Pons (tissue), 1 donor: Measurements from ENCODE around the gene SDC1.

Source experiments
- DNase-seq: peaks from one replicate; pipeline ENCODE4 v3.0.0-alpha.2; 2016; ENCODE audit warnings: low spot score

SDC1 gene

DNA sequence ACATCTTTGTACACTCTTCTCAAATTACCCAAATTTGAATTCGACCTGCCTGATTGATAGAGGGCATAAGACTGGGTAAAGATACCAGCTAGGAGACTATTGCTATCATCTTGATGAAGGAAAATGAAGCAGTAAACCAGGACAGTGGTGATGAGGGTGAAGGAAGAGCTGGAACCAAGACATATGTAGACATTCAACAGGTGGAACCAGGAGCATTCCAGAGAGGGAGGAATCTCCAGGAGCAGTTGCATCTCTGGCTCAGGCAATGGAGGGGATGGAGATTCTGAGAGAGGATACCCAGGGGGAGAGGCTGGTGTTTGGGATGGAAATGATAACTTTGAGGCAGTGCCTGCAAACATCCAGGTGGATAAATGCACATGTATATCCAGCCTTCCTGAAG, 41.6 kb downstream of the SDC1 start:
- no peak for DNase-seq

- DNase-seq, result no peak
Observed at GRCh38 chr2:20182241-20182931, 42.5 kb downstream of the SDC1 start.

DNA sequence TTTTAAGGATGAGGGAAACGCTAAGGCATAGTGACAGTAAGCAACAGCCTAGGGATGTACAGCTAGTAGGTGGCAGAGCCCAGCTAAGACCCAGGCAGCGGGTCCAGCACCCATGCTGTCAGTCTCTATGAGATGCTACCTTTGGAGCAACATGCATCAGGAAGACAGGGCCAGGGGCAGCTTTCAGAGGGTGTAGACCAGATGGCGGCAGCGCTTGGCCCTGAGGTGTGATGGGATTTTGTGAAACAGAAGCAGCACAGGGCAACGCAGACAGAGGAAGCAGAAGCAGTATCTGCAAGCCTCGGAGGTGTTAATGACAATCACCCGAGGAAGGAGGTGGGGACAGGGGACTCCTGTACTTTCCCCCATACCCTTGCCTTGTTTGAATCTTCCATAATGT, 43.2 kb downstream of the SDC1 start:
- no peak for DNase-seq

DNA sequence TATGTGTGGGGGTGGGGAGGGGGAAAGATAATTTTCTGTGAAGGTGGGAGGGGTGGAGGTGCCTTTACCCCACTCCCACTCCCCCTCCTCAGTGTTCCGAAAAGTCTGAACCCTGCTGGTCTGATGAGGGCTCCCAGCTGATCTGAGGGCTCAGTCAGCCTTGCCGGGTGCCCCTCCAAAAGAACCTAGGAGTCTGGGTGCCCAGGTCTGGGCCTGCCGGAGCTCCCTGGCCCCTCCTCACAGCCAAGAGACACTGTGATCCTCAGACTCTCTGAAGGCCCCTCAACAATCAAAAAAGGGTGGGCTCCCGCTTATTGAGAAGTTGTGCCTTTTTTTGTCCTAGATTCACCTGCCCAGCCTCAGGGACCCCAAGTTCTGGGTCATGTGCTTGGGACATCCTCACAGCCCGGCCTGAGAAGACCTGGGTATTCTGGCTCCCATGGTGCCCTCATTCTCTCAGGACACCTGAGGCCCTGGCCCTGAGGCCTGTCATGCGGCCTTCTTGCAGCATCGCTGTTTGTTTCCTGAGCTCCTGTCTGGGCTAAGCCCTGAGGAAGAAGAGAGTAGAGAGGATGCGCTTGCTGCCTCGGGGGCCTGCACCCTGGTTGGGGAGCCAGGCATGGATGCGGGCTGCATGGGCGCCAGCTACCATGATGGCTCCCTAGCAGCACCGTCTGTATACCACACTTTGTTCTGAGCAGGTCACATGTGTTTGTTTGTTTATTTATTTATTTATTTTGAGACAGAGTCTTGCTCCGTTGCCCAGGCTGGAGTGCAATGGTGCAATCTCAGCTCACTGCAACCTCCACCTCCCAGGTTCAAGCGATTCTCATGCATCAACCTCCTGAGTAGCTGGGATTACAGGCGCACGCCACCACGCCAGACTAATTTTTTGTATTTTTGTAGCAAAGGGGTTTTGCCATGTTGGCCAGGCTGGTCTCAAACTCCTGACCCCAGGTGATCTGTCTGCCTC, 44.0 kb downstream of the SDC1 start:
- no peak for DNase-seq

DNA sequence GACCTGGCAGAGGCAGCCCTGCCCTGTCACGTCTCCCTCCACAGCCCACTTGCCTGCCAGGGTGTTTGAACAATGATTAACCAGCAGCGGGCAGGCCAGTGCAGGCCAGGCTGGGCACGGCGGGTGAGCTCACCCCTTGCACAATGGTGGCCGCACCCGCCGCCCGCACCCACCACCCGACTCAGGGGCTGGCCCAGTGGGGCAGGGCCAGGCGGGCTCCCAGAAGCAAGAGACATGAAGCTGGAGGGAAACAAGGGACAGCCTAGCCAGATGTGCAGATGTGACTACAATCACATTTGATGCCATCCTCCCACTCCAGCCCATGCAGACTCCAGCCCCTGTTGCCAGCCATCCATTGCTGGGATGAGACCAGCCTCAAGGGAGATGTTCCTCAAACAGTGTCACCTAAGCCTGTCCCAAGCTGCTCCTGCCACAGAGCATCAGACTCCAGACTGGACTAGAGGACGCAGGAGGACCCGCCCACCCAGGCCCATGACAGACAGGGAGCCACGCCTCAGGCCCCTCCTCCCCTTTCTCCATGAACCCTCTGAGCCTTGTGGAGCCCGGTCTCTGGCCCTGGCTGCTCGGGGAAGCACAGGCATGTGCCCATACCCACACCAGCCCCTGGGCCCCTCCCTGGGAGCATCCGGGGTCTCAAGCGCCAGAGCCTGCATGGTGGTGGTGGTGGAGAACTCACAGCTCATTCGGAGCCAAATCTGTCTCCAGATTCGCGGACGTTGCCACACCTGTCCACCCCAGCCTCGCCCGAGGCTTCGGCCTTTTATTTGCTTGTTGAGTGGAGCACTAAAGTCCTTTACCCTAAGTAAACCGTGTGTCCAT, 45.0 kb downstream of the SDC1 start:
- no peak for DNase-seq

DNA sequence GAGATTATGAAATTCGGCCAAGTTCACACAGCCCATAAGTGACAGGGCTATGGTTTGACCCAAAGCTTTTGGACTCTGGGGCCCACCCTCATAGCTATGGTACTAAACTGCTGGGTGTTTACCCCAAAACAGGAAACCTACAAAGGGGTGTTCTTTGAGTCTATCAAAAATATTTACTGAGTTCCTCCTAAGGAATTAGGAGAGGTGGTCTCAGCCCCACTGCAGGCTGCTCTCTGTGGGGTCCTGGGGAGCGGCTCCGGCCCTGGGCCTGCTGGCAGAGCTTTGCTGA, 45.5 kb downstream of the SDC1 start:
- DNase-seq, result no peak

DNA sequence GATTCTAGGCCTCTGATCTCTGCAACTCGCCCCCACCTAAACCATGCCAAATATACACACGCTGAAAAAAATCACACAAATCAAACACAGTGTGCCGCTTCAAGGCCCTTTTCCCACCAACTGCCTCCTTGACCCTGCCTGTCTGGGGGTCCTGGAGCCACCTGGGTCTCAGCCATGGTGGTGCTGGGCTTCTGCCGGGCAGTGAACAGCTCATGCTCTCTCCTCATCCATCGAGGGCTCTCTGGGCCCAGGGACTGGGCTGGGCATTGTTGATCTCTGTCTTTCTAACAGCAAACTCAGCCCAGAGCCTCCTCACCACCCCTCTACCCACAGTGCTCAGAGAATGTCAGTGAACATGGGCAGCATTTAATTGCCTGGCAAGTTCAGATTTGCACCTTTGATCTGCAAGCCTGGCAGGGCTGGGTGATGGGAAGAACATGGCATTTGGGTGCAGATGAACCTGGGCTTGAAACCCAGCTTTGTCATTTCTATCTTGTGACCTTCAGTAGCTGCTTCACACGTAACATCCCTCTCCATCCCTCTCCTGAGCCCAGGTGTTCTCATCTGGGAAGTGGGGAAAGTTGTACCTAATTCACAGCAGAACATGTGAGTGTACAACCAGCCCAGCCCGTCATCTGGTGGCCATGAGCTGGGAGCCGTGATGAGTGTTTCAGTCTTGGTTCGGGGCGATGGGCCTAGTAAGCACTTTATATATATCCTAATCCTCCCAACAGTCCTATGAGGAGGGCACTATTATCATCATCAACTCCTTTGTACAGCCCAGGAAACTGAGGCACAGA, 46.1 kb downstream of the SDC1 start:
- no peak for DNase-seq

DNA sequence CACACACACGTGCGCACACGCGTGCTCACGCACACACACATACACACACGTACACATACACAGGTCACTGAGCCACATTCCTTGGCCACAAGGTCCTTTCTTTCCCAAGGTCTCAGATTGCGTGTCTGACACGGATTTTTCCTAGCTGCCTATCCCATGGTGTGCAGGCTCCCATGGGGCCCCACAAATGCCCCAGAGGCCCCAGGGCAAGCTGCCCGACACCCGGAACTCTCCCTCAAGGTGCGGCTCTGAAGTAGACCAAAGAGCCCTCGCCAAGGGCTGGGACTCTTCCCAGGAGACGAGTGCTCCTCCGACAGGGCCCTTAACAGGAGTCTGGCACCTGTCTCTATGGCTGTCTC, 46.7 kb downstream of the SDC1 start:
- no peak for DNase-seq

DNA sequence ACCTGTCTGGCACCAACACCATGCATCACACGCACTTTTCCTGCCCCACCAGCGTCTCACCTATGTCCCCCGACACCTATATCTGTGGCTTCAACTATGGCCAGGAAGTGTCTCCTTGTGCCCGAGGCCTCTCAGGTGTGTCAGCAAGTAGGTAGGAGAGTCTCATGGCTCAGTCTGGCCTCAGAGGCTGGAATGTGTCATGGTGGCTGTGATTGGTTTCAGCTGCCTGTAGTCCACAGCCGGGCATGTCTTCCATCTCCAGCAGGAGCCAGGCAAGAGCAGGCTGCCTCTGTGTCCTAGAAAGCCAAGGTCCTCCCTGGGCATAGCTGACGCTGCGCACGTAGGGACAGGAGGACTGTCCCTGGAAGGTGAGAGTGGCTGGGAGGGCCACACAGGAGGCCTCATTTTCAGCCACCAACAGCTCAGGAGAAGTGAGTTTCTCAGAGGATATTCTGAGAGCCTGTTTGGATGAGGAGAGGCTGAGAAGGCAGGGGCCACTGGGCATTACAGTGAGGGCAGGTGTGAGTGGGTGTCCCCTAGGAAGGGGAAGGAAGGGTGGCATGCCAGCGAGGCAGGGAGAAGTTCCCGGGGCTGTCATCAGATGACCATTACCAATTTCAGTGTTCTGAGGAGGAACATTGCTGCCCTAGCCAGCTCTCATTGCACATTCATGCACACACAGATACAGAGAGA, 47.2 kb downstream of the SDC1 start:
- DNase-seq, result no peak

DNA sequence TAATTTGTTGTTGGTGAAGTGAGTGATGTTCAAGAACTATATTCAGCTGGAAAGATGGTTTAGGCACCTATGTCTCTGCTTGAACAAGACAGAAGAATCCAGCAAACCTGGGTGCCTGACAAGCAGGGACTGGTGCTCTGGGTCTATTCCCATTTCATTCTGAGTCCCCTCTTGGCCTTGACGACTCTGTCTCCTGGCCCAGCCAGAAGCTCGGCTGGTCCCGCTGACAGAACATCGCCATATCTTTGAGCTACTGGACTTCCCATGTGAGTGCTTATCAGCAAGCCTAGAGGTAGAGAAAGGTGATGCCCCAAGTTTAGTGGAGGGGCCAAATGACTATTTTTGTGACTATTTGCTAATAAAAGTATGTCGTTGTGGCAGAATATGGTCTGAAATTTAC, 48.2 kb downstream of the SDC1 start:
- DNase-seq, result no peak

- no peak for DNase-seq
Observed at GRCh38 chr2:20175931-20176330, 49.0 kb downstream of the SDC1 start.

DNA sequence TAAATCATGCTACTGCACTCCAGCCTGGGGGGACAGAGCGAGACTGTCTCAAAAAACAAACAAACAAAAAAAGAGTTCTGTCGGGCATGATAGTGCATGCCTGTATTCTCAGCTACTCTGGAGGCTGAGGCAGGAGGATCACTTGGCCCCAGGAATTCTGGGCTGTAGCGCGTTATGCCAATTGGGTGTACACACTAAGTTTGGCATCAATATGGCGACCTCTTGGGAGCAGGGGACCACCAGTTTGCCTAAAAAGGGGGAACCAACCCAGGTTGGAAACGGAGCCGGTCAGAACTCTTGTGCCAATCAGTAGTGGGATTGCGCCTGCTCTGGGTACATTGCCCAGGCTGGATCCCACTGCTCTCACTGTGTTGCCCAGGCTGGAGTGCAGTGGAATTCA, 49.7 kb downstream of the SDC1 start:
- no peak for DNase-seq

DNA sequence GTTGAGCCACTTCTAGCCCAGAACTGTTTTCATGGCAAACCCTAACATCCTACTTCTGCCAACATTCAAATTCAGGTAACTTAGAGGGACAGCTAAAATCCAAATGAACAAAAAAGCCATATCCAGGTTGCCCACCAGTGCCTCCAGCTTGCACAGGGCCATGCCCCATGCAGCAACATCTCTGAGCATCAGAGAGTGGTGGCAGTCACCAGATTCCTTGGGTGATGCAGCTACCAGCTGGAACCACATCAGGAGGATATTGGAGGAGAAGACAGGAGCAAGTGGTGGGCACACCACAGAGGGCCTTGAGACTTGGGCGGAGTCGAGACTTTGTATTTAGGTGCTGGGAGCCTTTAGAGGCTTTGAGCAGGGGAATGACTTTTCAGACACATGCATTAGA, 50.5 kb downstream of the SDC1 start:
- DNase-seq, result no peak

GRCh38 chr2:20173496-20174402, 51.2 kb downstream of the SDC1 start:
- DNase-seq, result no peak

GRCh38 chr2:20173064-20173463, 51.9 kb downstream of the SDC1 start:
- DNase-seq, result no peak

- no peak for DNase-seq
Observed at GRCh38 chr2:20172273-20173055, 52.5 kb downstream of the SDC1 start.

DNA sequence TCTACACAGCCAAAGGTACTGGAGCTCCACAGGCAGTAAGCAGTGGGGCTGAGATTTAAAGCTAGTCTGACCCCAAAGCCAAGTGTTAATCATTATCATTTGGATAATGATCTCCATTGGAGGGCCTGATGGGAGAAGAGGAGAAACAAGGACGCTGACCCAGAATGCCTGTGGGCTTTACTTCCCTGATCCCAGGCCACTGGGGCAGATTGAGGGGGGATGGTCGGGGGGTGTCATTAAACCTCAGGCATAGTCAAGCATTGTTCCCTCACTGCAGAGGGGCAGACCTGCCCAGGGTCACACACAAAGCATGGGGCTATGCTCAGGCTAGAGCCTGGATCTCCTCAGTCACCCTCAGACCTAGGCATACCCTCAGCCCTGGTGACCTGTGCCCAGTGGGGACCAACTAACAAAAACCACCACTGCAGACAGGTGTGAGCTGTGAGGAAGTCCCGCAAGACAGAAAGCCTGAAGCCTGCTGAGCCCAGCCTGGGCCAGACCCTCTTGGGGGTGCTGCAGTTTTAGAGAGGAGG, 53.4 kb downstream of the SDC1 start:
- no peak for DNase-seq

- no peak for DNase-seq
Observed at GRCh38 chr2:20170704-20171250, 54.2 kb downstream of the SDC1 start.
